Central memory CD4-positive, alpha-beta T cell (primary cell): ENCODE results near the gene NRIP2.
A peak's percentile ranks its signal among the peaks of the same experiment; 100 is the strongest.

Experiments
- DNase-seq: peaks from one replicate; pipeline ENCODE4 v3.0.0; 2022

NRIP2 gene

GRCh38 chr12:2844786-2845185 lies 10.0 kb upstream of the NRIP2 start:
- no peak for DNase-seq

- DNase-seq: no peak
These were observed 8.1 kb upstream of the NRIP2 start for GRCh38 chr12:2842948-2843347.

GRCh38 chr12:2841056-2841650 lies 6.3 kb upstream of the NRIP2 start:
- DNase-seq: no peak

DNA sequence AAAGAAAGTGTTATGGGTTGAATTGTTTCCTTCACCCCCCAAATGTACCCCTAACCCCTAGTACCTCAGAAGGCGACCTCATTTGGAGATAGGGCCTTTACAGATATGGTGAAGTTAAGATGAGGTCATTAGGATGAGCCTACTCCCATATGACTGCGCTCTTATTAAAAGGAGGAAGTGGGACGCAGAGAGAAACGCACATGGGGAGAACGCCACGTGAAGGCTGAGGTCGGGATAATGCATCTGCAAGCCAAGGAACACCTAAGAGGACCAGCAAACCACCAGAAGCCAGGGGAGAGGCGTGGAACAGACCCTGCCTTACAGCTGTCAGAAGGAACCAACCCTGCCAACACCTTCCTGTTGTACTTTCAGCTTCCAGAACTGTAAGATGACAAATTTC lies 1.7 kb upstream of the NRIP2 start:
- no peak for DNase-seq

DNA sequence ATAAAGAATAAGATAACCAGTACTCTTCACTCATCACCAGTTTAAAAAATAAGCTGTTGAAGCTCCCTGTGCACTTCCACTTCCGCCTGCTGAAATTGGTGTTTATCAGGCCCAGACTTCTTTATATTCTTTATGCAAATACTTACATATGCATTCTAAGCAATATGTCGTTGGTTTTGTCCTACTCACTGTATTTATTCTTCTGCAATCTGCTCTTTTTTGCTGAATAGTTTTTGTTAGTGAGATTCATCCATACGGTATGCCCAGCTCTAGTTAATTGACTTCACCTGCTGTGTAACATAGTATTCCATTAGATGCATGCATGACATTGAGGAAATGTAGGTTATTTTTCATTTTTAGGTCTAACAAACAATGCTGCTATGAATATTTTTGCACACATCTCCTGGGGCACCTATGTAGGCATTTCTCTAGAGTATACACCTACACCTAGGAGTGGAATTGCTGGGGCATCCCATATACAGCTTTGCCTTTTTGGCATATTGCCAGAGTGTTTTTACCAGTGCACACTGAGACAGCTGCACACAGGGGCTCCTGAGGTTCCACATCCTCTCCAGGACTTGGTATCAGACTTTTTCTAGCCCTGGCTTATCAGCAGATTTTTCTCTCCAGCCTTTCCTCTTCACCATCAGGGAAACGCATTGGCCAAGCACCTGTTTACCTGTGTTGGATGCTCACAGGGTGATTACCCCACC lies 1.0 kb upstream of the NRIP2 start:
- no peak for DNase-seq

DNA sequence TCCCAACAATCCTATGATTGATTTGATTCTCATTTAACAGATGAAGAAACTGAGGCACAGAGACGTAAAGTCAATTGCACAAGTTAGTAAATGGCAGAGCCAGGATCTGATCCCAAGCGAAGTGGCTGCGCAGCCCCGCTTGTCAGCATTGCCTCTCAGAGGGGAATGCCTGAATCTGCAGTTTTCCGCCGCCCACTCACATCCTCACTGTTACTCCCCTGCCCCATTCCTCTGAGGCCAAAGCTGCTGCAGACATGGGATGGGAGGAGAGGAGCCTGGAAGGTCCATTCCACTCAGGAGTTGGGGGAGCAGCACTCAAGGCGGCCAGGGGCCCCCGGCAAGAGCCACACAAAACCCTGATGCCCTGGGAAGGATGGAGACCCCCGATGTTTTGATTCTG lies 1.0 kb downstream of the NRIP2 start:
- DNase-seq: no peak

DNA sequence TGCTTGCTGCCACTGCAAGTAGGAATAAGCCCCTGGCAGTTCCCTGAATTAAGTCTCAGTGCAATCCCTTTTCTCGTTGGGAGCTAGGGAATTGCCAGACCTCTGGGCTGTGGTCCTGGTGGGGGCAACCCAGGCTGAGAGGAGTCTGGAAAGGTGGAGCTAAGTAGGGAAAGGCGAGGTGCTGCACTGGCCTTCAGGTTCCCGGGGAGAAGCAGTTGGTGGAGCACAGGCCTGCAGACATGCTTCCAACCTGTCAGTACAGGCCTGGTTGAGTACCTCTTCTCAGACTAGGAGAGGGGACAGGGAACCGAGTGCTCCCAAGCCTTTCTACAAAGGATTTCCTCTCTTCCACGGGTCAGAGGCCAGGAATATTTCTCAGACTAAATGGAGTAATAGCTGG lies 1.5 kb downstream of the NRIP2 start:
- DNase-seq: no peak

DNA sequence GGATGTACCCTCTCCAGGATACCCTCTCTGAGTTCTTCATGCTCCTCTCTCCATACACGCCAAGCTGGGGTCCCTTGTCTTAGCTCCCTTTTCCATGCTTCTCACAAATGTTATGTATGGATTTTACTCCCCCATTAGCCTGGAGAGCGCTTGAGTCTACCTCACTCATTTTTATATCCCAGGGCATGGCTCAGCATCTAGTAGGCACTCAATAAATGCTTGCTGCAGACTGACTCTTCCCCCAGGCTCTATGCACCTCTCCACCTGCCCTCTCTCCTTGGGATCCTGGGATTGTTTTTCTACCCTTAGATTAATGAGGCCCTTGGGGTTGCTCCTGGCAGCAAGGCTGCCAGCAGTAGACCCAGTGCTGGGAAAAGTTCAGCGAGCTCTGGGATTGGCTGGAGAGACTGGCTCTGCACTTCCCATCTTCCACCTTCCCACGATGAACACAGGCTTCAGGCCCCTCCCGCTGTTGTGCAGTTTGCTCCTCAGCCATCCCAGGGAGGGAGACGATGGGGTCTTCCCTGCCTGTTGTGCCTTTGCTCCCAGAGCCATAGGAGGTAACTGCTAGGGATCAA lies 2.2 kb downstream of the NRIP2 start:
- DNase-seq: no peak

DNA sequence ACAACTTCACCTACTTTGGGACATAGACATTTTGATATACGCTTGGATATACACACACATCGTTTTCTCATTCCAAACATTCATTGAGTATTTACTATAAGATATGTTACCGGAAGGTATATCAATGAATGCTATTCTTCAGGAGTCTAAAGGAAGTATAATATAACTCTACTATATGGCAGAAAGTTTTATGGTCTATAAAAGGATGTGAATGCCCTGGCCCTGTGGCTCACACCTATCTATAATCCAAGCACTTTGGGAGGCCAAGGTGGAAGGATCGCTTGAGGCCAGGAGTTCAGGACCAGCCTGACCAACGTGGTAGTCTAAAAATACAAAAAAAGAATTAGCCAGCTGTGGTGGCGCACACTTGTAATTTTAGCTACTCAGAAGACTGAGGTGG lies 5.6 kb downstream of the NRIP2 start:
- DNase-seq: no peak

- DNase-seq: no peak
These were observed 7.9 kb downstream of the NRIP2 start for GRCh38 chr12:2826721-2827515.

DNA sequence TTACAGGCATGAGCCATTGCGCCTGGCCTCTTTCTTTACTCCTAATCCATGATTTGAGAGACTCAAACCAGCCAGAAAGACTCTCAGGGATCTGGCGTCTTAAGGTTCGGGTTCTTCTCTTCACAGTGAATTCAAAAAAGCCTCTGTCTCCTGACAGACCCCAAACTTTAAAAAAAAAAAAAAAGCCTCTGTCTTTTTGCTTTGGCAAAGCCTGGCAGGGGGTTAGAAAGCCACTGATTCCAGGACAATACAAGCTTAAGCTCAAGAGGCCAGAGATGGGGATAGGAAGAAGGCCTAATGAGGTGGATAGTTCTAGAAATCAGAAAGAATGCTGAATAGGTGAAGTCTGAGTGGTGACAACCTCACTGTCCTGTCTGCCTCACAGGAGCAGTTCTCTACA lies 8.8 kb downstream of the NRIP2 start:
- DNase-seq: no peak

GRCh38 chr12:2825132-2825531 lies 9.7 kb downstream of the NRIP2 start:
- no peak for DNase-seq

DNA sequence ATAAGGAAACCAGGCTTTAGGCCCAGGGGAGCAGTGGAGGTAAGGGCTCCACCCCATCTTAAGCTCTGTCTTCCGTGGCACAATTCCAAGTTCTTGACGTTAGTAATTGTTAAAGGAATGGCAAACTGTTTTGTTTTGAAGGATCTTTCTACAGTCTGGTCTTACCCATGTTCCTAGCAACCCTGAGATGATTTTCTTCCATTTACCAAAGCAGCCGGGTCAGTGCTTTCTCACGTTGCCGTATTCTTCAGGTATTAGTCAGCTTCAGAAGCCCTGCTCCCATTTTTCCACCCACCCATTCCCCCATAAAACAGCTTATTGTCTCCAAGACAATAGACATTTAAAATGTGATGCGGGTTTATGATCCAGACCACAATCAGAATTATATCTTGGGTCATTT lies 10.3 kb downstream of the NRIP2 start:
- DNase-seq: no peak

DNA sequence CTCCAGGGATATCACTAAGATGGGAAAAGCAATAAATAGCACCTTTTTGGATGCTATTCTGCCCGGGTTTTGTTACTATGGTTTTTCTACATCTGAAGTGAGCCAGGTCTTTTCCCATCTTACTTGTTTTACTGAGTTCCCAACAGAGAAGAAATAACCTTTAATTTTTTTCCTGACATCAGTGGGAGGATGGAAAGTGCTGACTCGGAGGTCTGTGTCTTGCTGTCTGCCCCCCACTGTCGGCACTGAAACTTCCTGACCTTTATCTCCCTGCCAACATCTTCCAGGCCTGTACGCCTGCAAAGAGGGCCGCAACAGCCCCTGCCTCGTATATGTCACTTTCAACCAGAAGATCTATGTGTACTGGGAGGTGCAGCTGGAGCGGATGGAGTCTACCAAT lies 11.4 kb downstream of the NRIP2 start:
- DNase-seq: no peak

DNA sequence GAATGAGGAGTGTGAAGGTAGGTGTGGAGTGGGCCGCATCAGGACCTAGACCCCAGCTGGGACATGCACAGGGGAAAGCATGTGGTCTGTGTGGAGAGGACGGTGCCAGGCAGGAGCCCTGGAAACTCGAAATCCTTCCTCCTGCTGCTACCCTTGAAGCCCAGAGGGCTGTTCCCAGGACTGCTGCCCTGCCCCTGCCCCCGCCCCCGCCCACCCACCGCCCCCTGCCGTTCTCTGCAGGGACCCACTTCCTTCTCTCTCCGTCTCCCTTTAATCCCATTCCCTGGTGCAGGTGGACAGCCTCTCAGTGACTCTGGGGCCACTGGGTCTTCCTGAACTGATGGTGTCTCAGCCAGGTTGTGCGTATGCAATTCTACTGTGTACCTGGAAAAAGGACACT lies 14.4 kb downstream of the NRIP2 start:
- no peak for DNase-seq

- DNase-seq: no peak
These were observed 15.0 kb downstream of the NRIP2 start for GRCh38 chr12:2819810-2820209.

GRCh38 chr12:2813214-2814185 lies 21.3 kb downstream of the NRIP2 start:
- DNase-seq: peak; percentile 36

DNA sequence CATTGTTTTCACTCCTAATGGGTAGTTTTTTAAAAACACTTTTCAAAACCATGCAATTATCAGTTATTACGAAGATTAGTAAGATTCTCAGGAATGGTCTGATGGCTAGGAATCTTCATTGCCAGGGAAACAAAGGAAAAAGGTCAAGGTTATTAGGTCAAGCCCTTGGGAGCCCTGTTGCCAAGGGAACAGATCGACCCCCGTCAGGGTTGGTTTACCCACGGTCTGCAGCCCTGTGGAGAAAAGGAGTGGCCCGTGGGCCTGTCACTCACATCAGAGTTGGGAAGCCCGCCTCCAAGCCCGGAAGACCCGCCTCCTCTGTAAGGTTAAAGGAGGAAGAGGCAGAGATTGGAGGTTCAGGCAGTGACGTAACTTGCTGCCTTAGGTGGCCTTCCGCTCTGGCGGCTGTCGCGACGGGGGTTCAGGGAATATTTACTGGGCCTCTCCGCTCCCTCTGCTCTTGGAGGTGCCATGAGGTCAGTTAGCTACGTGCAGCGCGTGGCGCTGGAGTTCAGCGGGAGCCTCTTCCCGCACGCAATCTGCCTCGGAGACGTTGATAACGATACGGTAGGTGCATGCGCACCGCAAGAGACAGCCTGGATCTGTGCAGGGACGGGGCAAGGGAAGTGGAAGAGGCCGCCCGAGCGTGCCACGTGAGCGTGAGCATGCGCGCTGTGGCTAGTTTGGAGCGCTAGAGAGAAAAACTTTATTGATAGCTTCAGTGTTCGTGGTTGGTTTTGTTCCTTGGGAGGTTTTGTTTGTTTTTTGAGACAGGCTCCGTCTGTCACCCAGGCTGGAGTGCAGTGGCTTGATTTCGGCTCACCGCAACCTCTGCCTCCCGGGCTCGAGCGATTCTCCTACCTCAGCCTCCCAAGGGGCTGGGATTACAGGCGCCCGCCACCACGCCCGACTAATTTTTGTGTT lies 22.3 kb downstream of the NRIP2 start, which contains the start of gene ITFG2:
Gene ITFG2, plus strand, starts transcription at position 379 of the 924 bp plus-strand sequence. Its CDS starts 93 bp downstream, at position 472.
- DNase-seq: peak; percentile 96

- DNase-seq: no peak
These were observed 23.0 kb downstream of the NRIP2 start for GRCh38 chr12:2811801-2812200.

GRCh38 chr12:2806700-2807099 lies 28.1 kb downstream of the NRIP2 start:
- no peak for DNase-seq

GRCh38 chr12:2805143-2805520 lies 29.7 kb downstream of the NRIP2 start:
- no peak for DNase-seq
